ENCODE results near the gene APCDD1L. TPM values are rescaled to one million over a fixed set of nuclear protein-coding genes. Genes with fewer than 3 reads are reported as not detected.

Gene APCDD1L
- polyA plus RNA-seq, 3 donors, result 14.5 to 19.2 (median 18.7) TPM

DNA sequence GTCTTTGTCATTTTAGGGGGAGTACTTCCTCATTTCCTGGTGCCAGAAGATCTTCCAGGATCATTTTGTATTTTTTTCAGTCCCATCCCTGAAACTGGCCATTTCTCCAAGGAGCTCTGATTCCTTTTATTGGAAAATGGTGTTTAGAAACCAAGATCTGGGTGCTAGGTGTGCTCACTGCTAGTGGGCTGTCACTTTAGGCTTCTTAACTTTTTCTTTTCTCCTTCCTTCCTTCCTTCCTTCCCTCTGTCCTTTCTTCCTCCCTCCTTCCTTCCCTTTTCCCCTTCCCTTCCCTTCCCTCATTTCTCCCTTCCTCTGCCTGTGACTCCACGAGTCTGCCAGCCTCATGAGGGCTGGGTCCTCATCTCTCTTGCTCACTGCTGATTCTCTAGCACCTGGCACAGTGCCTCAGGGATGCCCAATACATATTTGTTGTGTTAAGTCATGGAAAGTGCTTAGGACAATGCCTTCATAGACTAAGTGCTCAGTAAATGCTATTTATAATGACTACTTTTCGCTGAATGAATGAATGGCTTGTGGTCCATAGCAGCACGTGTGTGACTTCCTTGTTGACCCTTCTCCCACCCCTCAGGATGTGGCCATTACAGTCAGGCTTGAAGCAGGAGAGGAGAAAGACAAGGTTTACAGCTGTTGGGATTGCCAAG lies 36.9 kb downstream of the APCDD1L start:
- DNase-seq (ENCODE audit: extremely low read depth in 1 of 11, low read depth in 9 of 11, low spot score in 4 of 11), result no peak

GRCh38 chr20:58475466-58475865 lies 39.7 kb downstream of the APCDD1L start:
- no peak for DNase-seq (ENCODE audit: extremely low read depth in 1 of 11, low read depth in 9 of 11, low spot score in 4 of 11)

GRCh38 chr20:58473453-58474425 lies 41.5 kb downstream of the APCDD1L start:
- DNase-seq (ENCODE audit: extremely low read depth in 1 of 11, low read depth in 9 of 11, low spot score in 4 of 11), result no peak

- no peak for DNase-seq (ENCODE audit: extremely low read depth in 1 of 11, low read depth in 9 of 11, low spot score in 4 of 11)
Measured at GRCh38 chr20:58472273-58473018, 42.8 kb downstream of the APCDD1L start.

DNA sequence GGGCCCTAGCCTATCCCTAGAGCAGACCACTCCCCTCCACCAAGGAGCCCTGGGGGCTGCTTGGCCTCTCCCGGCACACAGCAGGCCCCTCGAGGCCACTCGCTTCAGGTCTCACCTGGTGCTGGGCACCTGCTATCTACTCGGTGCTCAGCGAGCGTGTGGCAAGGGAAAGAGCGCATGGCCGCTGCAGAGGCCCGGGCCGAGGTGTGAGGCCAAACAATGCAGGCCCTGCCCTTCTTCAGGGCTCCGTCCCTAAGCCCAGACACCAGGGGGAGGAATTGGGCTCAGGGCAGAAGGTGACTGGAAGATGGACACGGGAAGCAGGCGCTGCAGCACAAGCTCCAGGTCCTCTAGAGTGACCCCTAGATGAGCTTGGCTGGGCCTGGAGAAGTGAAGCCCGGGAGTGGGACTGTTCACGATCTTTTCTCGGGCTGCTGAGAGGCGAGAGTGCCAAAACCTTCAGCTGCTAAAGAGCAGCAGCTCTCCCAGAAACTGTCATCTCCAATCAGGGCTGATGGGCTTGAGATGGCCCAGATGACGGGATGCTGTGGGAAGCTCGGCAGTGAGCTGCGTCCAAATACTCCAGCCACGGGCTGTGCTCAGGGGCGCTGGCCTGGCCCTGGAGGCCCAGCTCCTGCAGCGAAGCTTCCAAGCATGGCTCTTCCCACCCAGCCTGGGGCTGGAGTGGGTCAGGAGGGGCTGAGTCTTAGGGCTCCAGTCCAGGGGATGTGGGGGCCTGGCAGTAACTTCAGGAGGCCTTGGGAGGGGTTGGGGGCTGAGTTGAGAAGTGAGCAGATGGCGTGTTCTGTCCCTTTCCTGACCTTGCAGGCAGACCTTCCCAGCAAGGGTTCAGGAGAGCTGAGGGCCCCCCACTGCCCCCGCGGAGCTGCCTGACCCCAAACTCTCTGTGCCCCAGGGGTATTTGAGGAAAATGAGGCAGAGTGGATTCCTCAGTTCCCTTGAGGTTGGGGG lies 43.7 kb downstream of the APCDD1L start:
- DNase-seq (ENCODE audit: extremely low read depth in 1 of 11, low read depth in 9 of 11, low spot score in 4 of 11), result peak in 10 of 11 donors; percentile 43 to 82 (median 68)

DNA sequence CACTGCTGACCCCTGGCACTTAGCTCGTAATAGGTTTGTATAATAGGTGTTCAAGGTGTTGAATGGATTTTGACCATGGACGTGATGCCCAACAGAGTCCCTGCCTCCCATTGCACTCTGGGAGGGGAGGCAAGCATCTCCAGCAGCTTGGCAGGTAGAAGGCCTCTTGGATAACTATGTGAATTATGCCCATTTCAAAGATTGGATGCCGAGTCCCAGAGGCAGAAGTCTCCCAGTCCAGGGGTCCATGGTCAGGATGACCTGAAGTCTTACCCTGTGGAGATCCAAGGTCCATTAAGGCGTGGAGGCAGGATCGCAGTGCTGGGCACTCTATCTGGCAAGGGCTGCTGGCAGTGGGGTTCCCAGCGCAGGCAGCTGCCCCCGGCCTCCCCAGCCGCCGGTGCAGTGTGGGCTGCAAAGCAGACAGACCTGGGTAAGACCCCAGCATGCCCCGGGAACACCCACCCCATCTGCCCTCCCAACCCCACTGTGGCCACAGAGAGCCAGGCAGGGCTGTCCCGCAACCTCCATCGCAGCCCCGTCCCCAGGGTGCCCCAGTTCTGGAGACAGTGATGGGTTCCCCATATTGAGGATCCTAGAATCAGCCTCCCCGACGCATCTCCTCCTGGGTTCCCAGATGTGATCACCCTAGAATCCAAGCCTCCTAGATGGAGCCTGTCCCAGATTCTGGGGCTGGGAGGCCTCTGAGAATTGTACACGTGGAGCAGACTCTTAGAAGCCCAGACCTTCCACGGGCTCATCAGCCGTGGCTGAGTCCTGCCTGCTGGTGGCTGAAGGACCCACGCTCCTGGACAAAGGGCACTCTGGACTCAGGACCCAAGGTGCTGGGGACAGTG lies 44.6 kb downstream of the APCDD1L start:
- no peak for DNase-seq (ENCODE audit: extremely low read depth in 1 of 11, low read depth in 9 of 11, low spot score in 4 of 11)

DNA sequence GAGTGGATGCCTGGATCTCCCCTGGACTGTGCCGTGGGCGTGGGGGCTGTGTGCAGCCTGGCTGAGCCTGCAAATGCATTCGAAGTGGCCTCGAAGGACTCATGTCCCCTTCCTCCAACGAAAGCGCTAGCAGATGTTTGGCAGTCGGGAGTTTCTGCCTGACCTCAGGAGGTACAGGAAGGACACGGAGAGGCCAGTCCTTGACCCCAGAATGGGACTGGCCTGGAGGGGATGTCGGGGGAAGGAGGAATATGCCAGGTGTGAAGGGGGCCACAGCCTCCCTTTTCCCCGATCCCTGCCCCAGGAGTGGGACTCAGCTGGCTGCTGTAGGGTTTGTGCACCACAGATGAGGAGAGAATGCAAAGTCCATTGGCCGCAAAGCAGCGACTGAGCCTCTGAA lies 45.6 kb downstream of the APCDD1L start:
- DNase-seq (ENCODE audit: extremely low read depth in 1 of 11, low read depth in 9 of 11, low spot score in 4 of 11), result no peak

GRCh38 chr20:58467572-58468527 lies 47.3 kb downstream of the APCDD1L start:
- DNase-seq (ENCODE audit: extremely low read depth in 1 of 11, low read depth in 9 of 11, low spot score in 4 of 11), result no peak

- no peak for DNase-seq (ENCODE audit: extremely low read depth in 1 of 11, low read depth in 9 of 11, low spot score in 4 of 11)
Measured at GRCh38 chr20:58466729-58467571, 48.2 kb downstream of the APCDD1L start.

GRCh38 chr20:58466095-58466708 lies 49.0 kb downstream of the APCDD1L start:
- DNase-seq (ENCODE audit: extremely low read depth in 1 of 11, low read depth in 9 of 11, low spot score in 4 of 11), result no peak

DNA sequence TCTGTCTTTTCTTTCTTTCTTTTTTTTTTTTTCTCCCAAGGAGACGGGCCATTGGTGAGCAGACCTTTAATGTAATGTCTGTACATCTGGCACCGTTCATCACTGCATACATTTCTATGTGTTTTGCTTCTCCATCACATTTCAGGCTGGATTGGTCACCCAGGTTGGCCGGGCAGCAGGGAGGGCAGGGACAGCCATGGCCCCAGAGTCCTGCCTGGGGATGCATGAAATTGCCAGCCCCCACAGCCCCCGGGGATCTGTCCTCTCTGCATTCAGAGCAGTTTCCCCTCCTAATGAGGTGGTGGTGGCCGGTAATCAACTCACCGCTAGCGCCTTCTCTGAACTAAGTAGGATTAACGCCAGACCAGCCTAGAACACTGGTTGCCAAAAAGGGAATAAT lies 50.4 kb downstream of the APCDD1L start:
- DNase-seq (ENCODE audit: extremely low read depth in 1 of 11, low read depth in 9 of 11, low spot score in 4 of 11), result no peak

DNA sequence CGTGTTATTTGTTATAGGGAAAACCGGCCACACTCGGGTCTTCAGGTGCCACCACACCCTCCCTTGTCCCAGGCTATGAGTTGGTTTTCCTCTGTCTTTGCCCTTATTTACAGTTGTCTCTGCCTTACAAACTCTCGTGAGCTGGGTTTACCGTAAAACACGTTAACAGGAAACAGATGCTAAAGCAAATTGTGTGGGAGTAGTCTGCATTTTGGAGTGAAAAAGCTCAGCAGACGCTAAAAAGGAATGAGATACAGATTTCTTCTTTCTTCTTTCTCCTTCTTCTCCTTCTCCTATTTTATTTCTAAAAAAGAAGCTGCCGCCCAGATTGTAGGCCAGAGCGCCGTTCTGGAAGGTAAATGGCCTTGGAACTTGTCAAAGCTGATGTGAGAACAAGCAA lies 51.9 kb downstream of the APCDD1L start:
- no peak for DNase-seq (ENCODE audit: extremely low read depth in 1 of 11, low read depth in 9 of 11, low spot score in 4 of 11)

GRCh38 chr20:58461899-58462298 lies 53.3 kb downstream of the APCDD1L start:
- no peak for DNase-seq (ENCODE audit: extremely low read depth in 1 of 11, low read depth in 9 of 11, low spot score in 4 of 11)

DNA sequence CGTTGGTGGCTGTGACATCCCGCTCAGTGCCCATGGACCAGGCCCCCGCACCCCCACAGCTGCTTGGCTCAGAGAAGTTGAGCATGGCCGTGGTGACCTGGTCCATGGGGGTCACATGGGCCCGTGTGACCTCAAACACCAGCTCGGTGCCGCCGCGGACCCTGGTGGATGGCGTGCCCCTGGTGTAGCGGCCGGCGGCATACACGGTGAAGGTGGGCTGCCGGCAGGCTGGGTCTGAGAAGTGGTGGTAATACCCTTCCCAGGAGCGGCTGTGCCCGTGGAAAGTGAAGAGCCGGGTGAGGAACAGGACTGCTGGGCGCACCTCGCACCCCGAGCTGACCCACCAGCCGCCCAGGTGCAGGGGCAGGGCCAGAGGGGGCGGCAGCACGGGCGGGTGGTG lies 54.1 kb downstream of the APCDD1L start:
- no peak for DNase-seq (ENCODE audit: extremely low read depth in 1 of 11, low read depth in 9 of 11, low spot score in 4 of 11)

DNA sequence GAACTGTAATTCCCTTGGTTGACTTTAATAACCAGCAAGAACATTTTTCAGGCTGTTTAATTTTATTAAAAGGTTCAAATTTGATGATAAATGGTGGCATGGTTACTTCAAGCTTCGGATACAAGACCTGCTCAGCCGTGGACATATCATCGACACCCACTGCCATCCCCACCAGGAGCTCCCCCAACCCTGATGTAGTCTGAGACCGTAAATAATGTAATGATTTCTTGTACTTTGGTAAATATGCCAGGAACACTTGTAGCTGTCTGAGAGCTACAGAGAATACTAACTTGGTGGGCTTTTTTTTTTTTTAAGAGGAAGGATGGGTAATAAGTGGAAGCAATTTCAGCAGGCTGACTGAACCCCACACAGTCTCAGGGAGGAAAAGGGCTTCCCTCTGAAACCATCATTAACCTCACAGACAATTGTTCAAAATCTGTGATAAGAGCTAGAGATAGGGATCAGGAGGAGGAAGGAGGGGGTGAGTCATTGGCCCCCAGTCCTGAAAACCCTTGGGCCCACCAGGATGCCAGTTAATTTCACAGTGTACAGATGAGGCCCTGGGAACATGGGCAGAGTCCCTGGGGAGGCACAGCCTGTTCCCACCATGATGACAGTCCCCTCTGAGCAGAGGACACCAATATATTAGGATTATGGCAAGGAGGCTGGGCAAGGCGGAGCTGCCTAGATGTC lies 56.0 kb downstream of the APCDD1L start:
- DNase-seq (ENCODE audit: extremely low read depth in 1 of 11, low read depth in 9 of 11, low spot score in 4 of 11), result no peak
